ENCODE results near the gene TSPAN15. TPM values are rescaled to one million over a fixed set of nuclear protein-coding genes. Genes with fewer than 3 reads are reported as not detected.
"Not testable (repeated sequence)": the region's sequence is repeated elsewhere in the genome, so short reads cannot be mapped to it uniquely, and the experiment has no call there.

Gene TSPAN15
- total and polyA plus RNA-seq, 5 experiments from 2014 or later: 0.55 to 1.1 (median 0.80) TPM; not detected in 1

- ATAC-seq, H3K4me3 Mint-ChIP-seq, H3K27ac Mint-ChIP-seq, DNase-seq, POLR2A ChIA-PET, H3K27me3 Mint-ChIP-seq, H3K4me1 Mint-ChIP-seq: not testable (repeated sequence)
- H3K9me3 Mint-ChIP-seq: peaks cover 0 to 31% (median 11%) of the 10 kb centered on the region in 9 donors
- H3K36me3 Mint-ChIP-seq: peaks cover 0 to 14% (median 12%) of the 10 kb centered on the region in 3 donors
Measured at GRCh38 chr10:69488149-69488844, 37.0 kb downstream of the TSPAN15 start.

DNA sequence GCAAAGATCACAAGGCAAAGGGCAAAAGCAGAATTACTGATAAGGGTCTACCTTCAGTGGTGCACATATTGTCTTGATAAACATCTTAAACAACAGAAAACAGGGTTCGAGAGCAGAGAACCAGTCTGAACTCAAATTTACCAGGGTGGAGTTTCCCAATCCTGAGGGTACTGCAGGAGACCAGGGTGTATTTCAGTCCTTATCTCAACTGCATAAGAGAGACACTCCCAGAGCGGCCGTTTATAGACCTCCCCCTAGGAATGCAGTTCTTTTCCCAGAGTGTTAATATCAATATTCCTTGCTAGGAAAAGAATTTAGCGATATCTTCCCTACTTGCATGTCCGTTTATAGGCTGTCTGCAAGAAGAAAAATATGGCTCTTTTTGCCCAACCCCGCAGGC is 37.6 kb downstream of the TSPAN15 start:
- H3K27ac Mint-ChIP-seq, H3K27me3 Mint-ChIP-seq, H3K4me1 Mint-ChIP-seq, H3K4me3 Mint-ChIP-seq, DNase-seq, POLR2A ChIA-PET, ATAC-seq: not testable (repeated sequence)
- H3K36me3 Mint-ChIP-seq: peaks cover 0 to 14% (median 12%) of the 10 kb centered on the region in 3 donors
- H3K9me3 Mint-ChIP-seq: peaks cover 0 to 31% (median 11%) of the 10 kb centered on the region in 9 donors

- Mint-ChIP-seq H3K4me3 (no peak overlapping the region), H3K27ac (no peak overlapping the region), H3K4me1 (no peaks in the 10 kb centered on the region), H3K36me3 (peaks cover 0 to 14% (median 12%) of the 10 kb centered on the region in 3 donors), H3K9me3 (peaks cover 0 to 31% (median 11%) of the 10 kb centered on the region in 9 donors), H3K27me3 (no peaks in the 10 kb centered on the region)
- ATAC-seq (no peak), DNase-seq (no peak)
- POLR2A ChIA-PET: no interaction called here
Measured at GRCh38 chr10:69489506-69490090, 38.3 kb downstream of the TSPAN15 start.

- POLR2A ChIA-PET: no interaction called here
- peaks cover 0 to 14% (median 12%) of the 10 kb centered on the region in 3 donors for H3K36me3 Mint-ChIP-seq
- DNase-seq (no peak), ATAC-seq (no peak)
- H3K4me3 Mint-ChIP-seq: no peak overlapping the region
- H3K27ac Mint-ChIP-seq: no peak overlapping the region
- H3K27me3 Mint-ChIP-seq: no peaks in the 10 kb centered on the region
- no peaks in the 10 kb centered on the region for H3K4me1 Mint-ChIP-seq
- H3K9me3 Mint-ChIP-seq: peaks cover 0 to 31% (median 11%) of the 10 kb centered on the region in 9 donors
Measured at GRCh38 chr10:69490876-69491275, 39.6 kb downstream of the TSPAN15 start.

DNA sequence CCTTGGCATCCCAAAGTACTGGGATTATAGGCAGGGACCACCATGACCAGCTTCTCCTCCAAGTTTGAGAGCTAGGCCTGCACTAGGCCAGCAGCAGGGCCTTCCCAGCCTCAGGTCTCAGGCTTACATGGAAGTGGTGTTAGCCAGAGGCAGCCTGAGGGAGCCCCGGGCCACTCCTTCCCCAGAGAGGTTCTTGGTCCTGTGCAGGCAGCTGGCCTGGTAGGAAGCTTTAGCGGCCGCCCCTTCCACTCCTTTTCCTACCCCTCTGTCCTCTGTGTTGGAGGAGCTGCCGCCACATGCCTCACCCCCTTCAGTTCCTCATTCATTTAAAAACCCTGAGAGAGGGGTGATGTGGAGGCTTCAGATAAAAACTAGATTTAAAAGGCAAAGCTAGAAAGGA is 40.3 kb downstream of the TSPAN15 start:
- DNase-seq (no peak), ATAC-seq (no peak)
- peaks cover 0 to 31% (median 11%) of the 10 kb centered on the region in 9 donors for H3K9me3 Mint-ChIP-seq
- H3K27me3 Mint-ChIP-seq: no peaks in the 10 kb centered on the region
- no peaks in the 10 kb centered on the region for H3K4me1 Mint-ChIP-seq
- no peak overlapping the region for H3K27ac Mint-ChIP-seq
- POLR2A ChIA-PET: no interaction called here
- no peak overlapping the region for H3K4me3 Mint-ChIP-seq
- peaks cover 0 to 14% (median 12%) of the 10 kb centered on the region in 3 donors for H3K36me3 Mint-ChIP-seq

- no peaks in the 10 kb centered on the region for H3K27me3 Mint-ChIP-seq
- no peak overlapping the region for H3K4me3 Mint-ChIP-seq
- POLR2A ChIA-PET: no interaction called here
- peaks cover 0 to 27% (median 11%) of the 10 kb centered on the region in 9 donors for H3K9me3 Mint-ChIP-seq
- H3K36me3 Mint-ChIP-seq: peaks cover 0 to 13% (median 12%) of the 10 kb centered on the region in 3 donors
- no peak for DNase-seq
- no peaks in the 10 kb centered on the region for H3K4me1 Mint-ChIP-seq
- H3K27ac Mint-ChIP-seq: no peak overlapping the region
- ATAC-seq: no peak
Measured at GRCh38 chr10:69492091-69492745, 41.0 kb downstream of the TSPAN15 start.

DNA sequence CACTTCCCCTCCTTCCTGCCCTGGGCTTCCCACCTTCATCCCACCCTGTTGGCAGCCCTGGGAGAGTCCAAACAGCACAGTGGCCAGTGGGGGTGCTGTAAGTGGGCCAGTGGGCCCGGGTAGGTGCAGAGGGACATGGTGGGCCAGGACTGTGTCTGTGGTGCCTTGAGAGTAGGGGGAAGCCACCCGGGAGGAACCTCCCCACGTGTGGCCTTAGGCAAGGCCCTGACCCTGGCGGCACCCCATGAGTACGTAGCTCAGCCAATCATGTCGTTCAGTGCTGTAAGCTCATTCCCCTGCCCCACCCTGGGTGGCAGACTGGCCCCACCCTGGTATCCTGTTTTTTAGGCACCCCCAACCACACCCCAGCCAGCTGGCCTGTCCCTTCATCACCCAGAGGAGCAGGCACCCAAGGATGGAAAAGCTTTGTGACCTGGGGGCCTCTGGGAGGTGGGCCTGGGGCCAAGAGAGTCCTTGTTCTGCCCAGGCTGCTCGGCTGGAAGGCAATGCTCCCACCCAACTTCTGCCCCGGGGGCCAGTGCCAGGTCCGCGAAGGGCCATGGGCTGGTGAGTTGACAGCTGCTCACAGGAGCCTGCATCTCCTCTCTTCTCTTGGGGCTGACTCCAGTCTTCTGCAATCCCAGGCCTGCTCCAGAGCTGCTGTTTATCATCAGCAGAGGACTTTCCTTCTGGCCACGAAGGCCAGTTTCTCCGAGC is 41.6 kb downstream of the TSPAN15 start:
- Mint-ChIP-seq H3K9me3 (peaks cover 0 to 20% (median 8%) of the 10 kb centered on the region in 9 donors), H3K4me3 (no peak overlapping the region), H3K27me3 (no peaks in the 10 kb centered on the region), H3K27ac (peak overlapping the region in 1 of 10 donors; percentile 34), H3K36me3 (peaks cover 0 to 9% (median 8%) of the 10 kb centered on the region in 3 donors), H3K4me1 (no peaks in the 10 kb centered on the region)
- DNase-seq: no peak
- POLR2A ChIA-PET: no interaction called here
- ATAC-seq: no peak

GRCh38 chr10:69494626-69495558 is 43.6 kb downstream of the TSPAN15 start:
- H3K27ac Mint-ChIP-seq: no peak overlapping the region
- H3K9me3 Mint-ChIP-seq: peaks cover 0 to 5% (median 0%) of the 10 kb centered on the region in 9 donors
- H3K4me3 Mint-ChIP-seq: no peak overlapping the region
- H3K27me3 Mint-ChIP-seq: no peaks in the 10 kb centered on the region
- DNase-seq (no peak), ATAC-seq (no peak)
- no peaks in the 10 kb centered on the region for H3K36me3 Mint-ChIP-seq
- POLR2A ChIA-PET: no interaction called here
- peaks cover 0 to 9% (median 2%) of the 10 kb centered on the region in 4 donors for H3K4me1 Mint-ChIP-seq

GRCh38 chr10:69495666-69496065 is 44.4 kb downstream of the TSPAN15 start:
- peaks cover 0 to 9% (median 2%) of the 10 kb centered on the region in 4 donors for H3K4me1 Mint-ChIP-seq
- POLR2A ChIA-PET: no interaction called here
- ATAC-seq: no peak
- H3K9me3 Mint-ChIP-seq: peaks cover 0 to 3% (median 0%) of the 10 kb centered on the region in 9 donors
- no peaks in the 10 kb centered on the region for H3K36me3 Mint-ChIP-seq
- no peak overlapping the region for H3K27ac Mint-ChIP-seq
- no peak overlapping the region for H3K4me3 Mint-ChIP-seq
- no peak for DNase-seq
- H3K27me3 Mint-ChIP-seq: no peaks in the 10 kb centered on the region

GRCh38 chr10:69496352-69497230 is 45.3 kb downstream of the TSPAN15 start:
- Mint-ChIP-seq H3K36me3 (no peaks in the 10 kb centered on the region), H3K27ac (no peak overlapping the region), H3K4me1 (peaks cover 0 to 9% (median 2%) of the 10 kb centered on the region in 4 donors), H3K9me3 (peaks cover 0 to 2% (median 0%) of the 10 kb centered on the region in 9 donors), H3K4me3 (no peak overlapping the region), H3K27me3 (no peaks in the 10 kb centered on the region)
- DNase-seq: no peak
- ATAC-seq: no peak
- POLR2A ChIA-PET: interaction anchor here (0.6 kb wide), 2 partner anchors 303 to 463 kb away, joined by 3 read pairs; no protein-coding TSS in a partner anchor

DNA sequence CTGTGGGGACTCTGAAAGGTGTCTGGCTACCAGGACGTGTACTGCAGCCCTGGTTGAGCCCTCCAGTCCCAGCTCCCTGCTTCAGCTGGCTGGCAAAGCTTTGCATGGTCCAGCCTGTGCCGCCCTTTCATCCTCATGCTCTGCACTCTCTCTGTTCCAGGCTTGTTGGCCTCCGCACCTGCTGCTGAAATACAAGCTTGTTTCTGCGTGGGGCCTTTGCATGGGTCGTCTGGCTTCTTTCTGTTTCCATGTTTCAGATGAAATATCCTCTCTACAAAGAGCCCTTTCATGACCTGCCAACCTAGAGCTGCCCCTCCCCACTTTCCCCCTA is 45.9 kb downstream of the TSPAN15 start:
- Mint-ChIP-seq H3K4me3 (no peak overlapping the region), H3K36me3 (no peaks in the 10 kb centered on the region), H3K4me1 (peaks cover 0 to 9% (median 2%) of the 10 kb centered on the region in 4 donors), H3K27me3 (no peaks in the 10 kb centered on the region), H3K27ac (no peak overlapping the region), H3K9me3 (no peaks in the 10 kb centered on the region)
- ATAC-seq: no peak
- DNase-seq: no peak
- POLR2A ChIA-PET: no interaction called here

Data from naive thymus-derived CD8-positive, alpha-beta T cell (primary cell).